Sigmoid colon (tissue), 7 donors: ENCODE results near the gene TMF1. TPM values are rescaled to one million over a fixed set of nuclear protein-coding genes. Genes with fewer than 3 reads are reported as not detected.

Experiments
- DNase-seq: peaks from one replicate; pipeline ENCODE4 v3.0.0-alpha.2; 2019
- H3K27ac ChIP-seq, 4 donors: fragments of 200-600 bp; sonication (generic); one replicate each; pipeline ENCODE4 v1.5.1; 2016 to 2019; ENCODE audit warnings: mild to moderate bottlenecking in 1 of 4
- H3K27me3 ChIP-seq, 3 donors: fragments of 200-600 bp; sonication (generic); one replicate each; pipeline ENCODE4 v1.5.1; 2019; ENCODE audit warnings: mild to moderate bottlenecking in 1 of 3
- H3K36me3 ChIP-seq, 4 donors: fragments of 200-600 bp; sonication (generic); one replicate each; pipeline ENCODE4 v1.5.1; 2016 to 2019
- H3K4me1 ChIP-seq, 4 donors: fragments of 200-600 bp; sonication (generic); one replicate each; pipeline ENCODE4 v1.5.1; 2017 to 2019
- H3K4me3 ChIP-seq, 4 donors: fragments of 200-600 bp; sonication (generic); one replicate each; pipeline ENCODE4 v1.5.1; 2017 to 2019; ENCODE audit warnings: mild to moderate bottlenecking in 2 of 4, moderate library complexity in 1 of 4
- H3K9me3 ChIP-seq, 4 donors: fragments of 200-600 bp in 3 of 4; sonication (generic) in 3 of 4; one replicate each; pipeline versions ENCODE4 v1.5.1 to v1.6.1; 2013 to 2019
- CTCF ChIP-seq, 4 experiments: fragments of 450-650 bp in 3 of 4; fragments of 200-600 bp in 1 of 4; IDR thresholded peaks; one replicate each; pipeline ENCODE4 v1.5.1; 2016 to 2019; ENCODE audit warnings: antibody characterized with exemption in 4 of 4, mild to moderate bottlenecking in 3 of 4, moderate library complexity in 2 of 4
- EP300 ChIP-seq, 4 donors: sonication (generic); formaldehyde crosslinking; IDR thresholded peaks; one replicate each; pipeline ENCODE4 v1.6.1; 2017; ENCODE audit warnings: antibody characterized with exemption in 4 of 4
- POLR2A ChIP-seq, 2 donors: fragments of 450-650 bp; IDR thresholded peaks; one replicate each; pipeline ENCODE4 v1.6.1; 2016; ENCODE audit warnings: antibody characterized with exemption in 2 of 2, mild to moderate bottlenecking in 2 of 2, moderate library complexity in 2 of 2
- POLR2AphosphoS5 ChIP-seq, 4 donors: sonication (generic); formaldehyde crosslinking; IDR thresholded peaks; one replicate each; pipeline ENCODE4 v1.6.1; 2017; ENCODE audit warnings: antibody characterized with exemption in 4 of 4
- WGBS, 2 donors: extraction: QIAGEN DNeasy Blood & Tissue Kit; methylation state at CpG; one replicate each; pipeline ENCODE4 v1.1.7; 2013; 5-methylcytosine and 5-hydroxymethylcytosine counted together
- intact Hi-C: fragments of 100-400 bp; cut with DNase I; formaldehyde crosslinking; loops from one replicate; pipeline ENCODE4 v1.15.1; 2023
- polyA plus RNA-seq, 3 donors: library from polyadenylated mRNA; stranded (reverse); fragments of 200-250 nt; gene quantifications; one replicate each; pipeline ENCODE4 v1.2.3, GENCODE V29; 2013
- total RNA-seq, 4 donors: library from RNA; depleted of rRNA; stranded (reverse); fragments of >200 nt; gene quantifications; one replicate each; pipeline ENCODE4 v1.1.0, GENCODE V29; 2016
- donor health status: healthy with polysubstance abuse.
- donor health status: Bipolar disorder and iron deficiency.
- donor health status: healthy.

The TMF1 gene
- total and polyA plus RNA-seq, 7 donors, result 9.9 to 32.8 (median 26.9) TPM

GRCh38 chr3:69004138-69004537 is 48.0 kb downstream of the TMF1 start:
- 94 to 97% methylated on average over 9 of the region's 9 CpGs for WGBS, 2 donors
- H3K9me3 ChIP-seq, result no peaks in the 10 kb centered on the region
- H3K4me3 ChIP-seq, result no peak overlapping the region
- peak overlapping the region in 1 of 4 donors; percentile 14 for H3K27ac ChIP-seq
- intact Hi-C loops, result no loop called here
- H3K4me1 ChIP-seq, result peaks cover 0 to 23% (median 11%) of the 10 kb centered on the region in 4 donors
- no peaks in the 10 kb centered on the region for H3K27me3 ChIP-seq
- DNase-seq, result no peak
- H3K36me3 ChIP-seq, result peaks cover 3 to 95% (median 24%) of the 10 kb centered on the region in 4 donors
- TF ChIP-seq POLR2A (IDR thresholded peaks at IDR 0.05), result no peak
- TF ChIP-seq EP300 (IDR thresholded peaks at IDR 0.05), result peak in 1 of 4 donors; percentile 16

GRCh38 chr3:68999605-69000004 is 52.5 kb downstream of the TMF1 start:
- no peaks in the 10 kb centered on the region for H3K4me1 ChIP-seq
- no peak for DNase-seq
- peak overlapping the region in 1 of 4 donors; percentile 10 for H3K27ac ChIP-seq
- no peak for TF ChIP-seq CTCF (IDR thresholded peaks at IDR 0.05)
- no peak for TF ChIP-seq POLR2AphosphoS5 (IDR thresholded peaks at IDR 0.05)
- no peak for TF ChIP-seq EP300 (IDR thresholded peaks at IDR 0.05)
- no peak for TF ChIP-seq POLR2A (IDR thresholded peaks at IDR 0.05)
- no peaks in the 10 kb centered on the region for H3K9me3 ChIP-seq
- intact Hi-C loops, result no loop called here
- H3K36me3 ChIP-seq, result peaks cover 14 to 96% (median 46%) of the 10 kb centered on the region in 4 donors
- no peak overlapping the region for H3K4me3 ChIP-seq
- no peaks in the 10 kb centered on the region for H3K27me3 ChIP-seq
- 89 to 96% methylated on average over 1 of the region's 1 CpG for WGBS, 2 donors

GRCh38 chr3:68999158-68999557 is 53.0 kb downstream of the TMF1 start:
- Histone ChIP-seq H3K4me3 (no peak overlapping the region), H3K27me3 (no peaks in the 10 kb centered on the region), H3K36me3 (peaks cover 18 to 96% (median 46%) of the 10 kb centered on the region in 4 donors), H3K9me3 (no peaks in the 10 kb centered on the region), H3K4me1 (no peaks in the 10 kb centered on the region), H3K27ac (no peak overlapping the region)
- DNase-seq, result no peak
- no peak for TF ChIP-seq POLR2A (IDR thresholded peaks at IDR 0.05)
- intact Hi-C loops, result no loop called here

- no peak for DNase-seq
- Histone ChIP-seq H3K9me3 (no peaks in the 10 kb centered on the region), H3K27ac (no peak overlapping the region), H3K27me3 (no peaks in the 10 kb centered on the region), H3K36me3 (peaks cover 21 to 96% (median 34%) of the 10 kb centered on the region in 4 donors), H3K4me3 (no peak overlapping the region), H3K4me1 (no peaks in the 10 kb centered on the region)
- intact Hi-C loops, result no loop called here
- 84 to 91% methylated on average over 6 of the region's 6 CpGs for whole genome bisulfite sequencing, 2 donors
- TF ChIP-seq CTCF (IDR thresholded peaks at IDR 0.05) (no peak), POLR2AphosphoS5 (IDR thresholded peaks at IDR 0.05) (no peak), POLR2A (IDR thresholded peaks at IDR 0.05) (no peak), EP300 (IDR thresholded peaks at IDR 0.05) (no peak)
Observed at GRCh38 chr3:68997887-68998286, 54.2 kb downstream of the TMF1 start.

- H3K36me3 ChIP-seq, result peaks cover 22 to 95% (median 29%) of the 10 kb centered on the region in 4 donors
- intact Hi-C loops, result no loop called here
- H3K27me3 ChIP-seq, result no peaks in the 10 kb centered on the region
- no peaks in the 10 kb centered on the region for H3K9me3 ChIP-seq
- TF ChIP-seq POLR2A (IDR thresholded peaks at IDR 0.05) (no peak), CTCF (IDR thresholded peaks at IDR 0.05) (no peak), EP300 (IDR thresholded peaks at IDR 0.05) (no peak), POLR2AphosphoS5 (IDR thresholded peaks at IDR 0.05) (no peak)
- H3K4me1 ChIP-seq, result no peaks in the 10 kb centered on the region
- H3K4me3 ChIP-seq, result no peak overlapping the region
- no peak for DNase-seq
- no peak overlapping the region for H3K27ac ChIP-seq
- WGBS, 2 donors, result 79 to 81% methylated on average over 8 of the region's 8 CpGs
Observed at GRCh38 chr3:68996356-68996995, 55.7 kb downstream of the TMF1 start.

GRCh38 chr3:68988740-68989139 is 63.4 kb downstream of the TMF1 start:
- WGBS, 2 donors, result 89 to 96% methylated on average over 4 of the region's 4 CpGs
- no peak for TF ChIP-seq POLR2A (IDR thresholded peaks at IDR 0.05)
- no peak for TF ChIP-seq CTCF (IDR thresholded peaks at IDR 0.05)
- TF ChIP-seq EP300 (IDR thresholded peaks at IDR 0.05), result no peak
- no peaks in the 10 kb centered on the region for H3K4me1 ChIP-seq
- no peak overlapping the region for H3K27ac ChIP-seq
- peaks cover 19 to 83% (median 33%) of the 10 kb centered on the region in 4 donors for H3K36me3 ChIP-seq
- H3K4me3 ChIP-seq, result no peak overlapping the region
- intact Hi-C loops, result no loop called here
- no peak for DNase-seq
- no peaks in the 10 kb centered on the region for H3K9me3 ChIP-seq
- no peaks in the 10 kb centered on the region for H3K27me3 ChIP-seq
